ENCODE results near the gene NTPCR.

DNA sequence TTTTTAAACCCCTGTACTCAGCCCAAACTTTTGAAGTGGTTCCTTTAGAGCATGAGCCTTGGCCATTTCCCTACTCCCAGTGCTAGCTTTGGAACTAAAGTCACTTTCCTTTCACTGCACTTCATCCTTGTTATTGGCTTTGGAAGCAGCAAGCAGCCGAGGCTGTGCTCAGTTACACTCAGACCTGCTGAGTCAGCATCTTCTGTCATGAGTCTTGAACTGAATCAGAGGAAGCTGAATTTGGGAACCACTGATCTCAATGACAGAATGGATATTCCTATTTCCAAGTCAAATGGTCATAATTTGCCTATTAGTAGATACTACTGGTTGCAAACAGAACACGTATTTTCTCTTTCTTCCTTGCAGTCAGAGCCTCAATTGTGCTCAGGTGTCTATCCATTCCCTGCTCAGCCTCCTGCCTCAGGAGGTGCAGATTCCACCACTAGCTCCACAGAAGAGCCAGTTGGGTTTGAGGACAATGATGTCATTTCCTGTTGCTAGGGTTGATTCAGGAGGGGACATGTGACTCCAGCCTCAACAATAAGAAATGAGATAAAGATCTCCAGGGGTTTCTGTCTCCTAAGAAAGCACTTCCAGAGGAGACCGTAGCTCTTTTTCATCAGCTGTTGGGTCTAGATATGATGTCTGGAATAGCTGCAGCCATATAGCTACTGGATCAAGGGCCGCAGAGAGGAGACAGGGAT lies 44.9 kb upstream of the NTPCR start:
- TF ChIP-seq, protein P1, sequence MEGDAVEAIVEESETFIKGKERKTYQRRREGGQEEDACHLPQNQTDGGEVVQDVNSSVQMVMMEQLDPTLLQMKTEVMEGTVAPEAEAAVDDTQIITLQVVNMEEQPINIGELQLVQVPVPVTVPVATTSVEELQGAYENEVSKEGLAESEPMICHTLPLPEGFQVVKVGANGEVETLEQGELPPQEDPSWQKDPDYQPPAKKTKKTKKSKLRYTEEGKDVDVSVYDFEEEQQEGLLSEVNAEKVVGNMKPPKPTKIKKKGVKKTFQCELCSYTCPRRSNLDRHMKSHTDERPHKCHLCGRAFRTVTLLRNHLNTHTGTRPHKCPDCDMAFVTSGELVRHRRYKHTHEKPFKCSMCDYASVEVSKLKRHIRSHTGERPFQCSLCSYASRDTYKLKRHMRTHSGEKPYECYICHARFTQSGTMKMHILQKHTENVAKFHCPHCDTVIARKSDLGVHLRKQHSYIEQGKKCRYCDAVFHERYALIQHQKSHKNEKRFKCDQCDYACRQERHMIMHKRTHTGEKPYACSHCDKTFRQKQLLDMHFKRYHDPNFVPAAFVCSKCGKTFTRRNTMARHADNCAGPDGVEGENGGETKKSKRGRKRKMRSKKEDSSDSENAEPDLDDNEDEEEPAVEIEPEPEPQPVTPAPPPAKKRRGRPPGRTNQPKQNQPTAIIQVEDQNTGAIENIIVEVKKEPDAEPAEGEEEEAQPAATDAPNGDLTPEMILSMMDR (IDR thresholded peaks at IDR 0.05; ENCODE audit: insufficient read depth, low read length) = no peak
- no peak for TF ChIP-seq GABPA (IDR thresholded peaks at IDR 0.05; ENCODE audit: low read depth)
- no peak for TF ChIP-seq POLR2AphosphoS5 (IDR thresholded peaks at IDR 0.05; ENCODE audit: low read depth)
- TF ChIP-seq, protein P2, sequence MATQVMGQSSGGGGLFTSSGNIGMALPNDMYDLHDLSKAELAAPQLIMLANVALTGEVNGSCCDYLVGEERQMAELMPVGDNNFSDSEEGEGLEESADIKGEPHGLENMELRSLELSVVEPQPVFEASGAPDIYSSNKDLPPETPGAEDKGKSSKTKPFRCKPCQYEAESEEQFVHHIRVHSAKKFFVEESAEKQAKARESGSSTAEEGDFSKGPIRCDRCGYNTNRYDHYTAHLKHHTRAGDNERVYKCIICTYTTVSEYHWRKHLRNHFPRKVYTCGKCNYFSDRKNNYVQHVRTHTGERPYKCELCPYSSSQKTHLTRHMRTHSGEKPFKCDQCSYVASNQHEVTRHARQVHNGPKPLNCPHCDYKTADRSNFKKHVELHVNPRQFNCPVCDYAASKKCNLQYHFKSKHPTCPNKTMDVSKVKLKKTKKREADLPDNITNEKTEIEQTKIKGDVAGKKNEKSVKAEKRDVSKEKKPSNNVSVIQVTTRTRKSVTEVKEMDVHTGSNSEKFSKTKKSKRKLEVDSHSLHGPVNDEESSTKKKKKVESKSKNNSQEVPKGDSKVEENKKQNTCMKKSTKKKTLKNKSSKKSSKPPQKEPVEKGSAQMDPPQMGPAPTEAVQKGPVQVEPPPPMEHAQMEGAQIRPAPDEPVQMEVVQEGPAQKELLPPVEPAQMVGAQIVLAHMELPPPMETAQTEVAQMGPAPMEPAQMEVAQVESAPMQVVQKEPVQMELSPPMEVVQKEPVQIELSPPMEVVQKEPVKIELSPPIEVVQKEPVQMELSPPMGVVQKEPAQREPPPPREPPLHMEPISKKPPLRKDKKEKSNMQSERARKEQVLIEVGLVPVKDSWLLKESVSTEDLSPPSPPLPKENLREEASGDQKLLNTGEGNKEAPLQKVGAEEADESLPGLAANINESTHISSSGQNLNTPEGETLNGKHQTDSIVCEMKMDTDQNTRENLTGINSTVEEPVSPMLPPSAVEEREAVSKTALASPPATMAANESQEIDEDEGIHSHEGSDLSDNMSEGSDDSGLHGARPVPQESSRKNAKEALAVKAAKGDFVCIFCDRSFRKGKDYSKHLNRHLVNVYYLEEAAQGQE (IDR thresholded peaks at IDR 0.05; ENCODE audit: insufficient replicate concordance, low read depth) = no peak

Measured in HL-60 (cell line).